ENCODE measurements around the gene TENM4. TPM values are rescaled to one million over a fixed set of nuclear protein-coding genes. Genes with fewer than 3 reads are reported as not detected.

TENM4 gene
- total and polyA plus RNA-seq, 11 donors: 0.08 to 6.4 (median 1.0) TPM

GRCh38 chr11:79047321-79047720 is 393.5 kb downstream of the TENM4 start:
- 77 to 89% (median 84%) methylated on average over 7 of the region's 7 CpGs for WGBS, 4 donors
- peaks cover 0 to 7% (median 0%) of the 10 kb centered on the region in 9 donors for H3K27me3 ChIP-seq
- H3K4me3 ChIP-seq: no peak overlapping the region
- DNase-seq (no peak), ATAC-seq (no peak)
- no peak overlapping the region for H3K27ac ChIP-seq
- TF ChIP-seq CTCF (IDR thresholded peaks at IDR 0.05) (no peak), POLR2A (IDR thresholded peaks at IDR 0.05) (no peak)
- no peaks in the 10 kb centered on the region for H3K9me3 ChIP-seq
- H3K4me1 ChIP-seq: peaks cover 0 to 7% (median 0%) of the 10 kb centered on the region in 12 donors
- no peaks in the 10 kb centered on the region for H3K36me3 ChIP-seq
- intact Hi-C loops (cut with DNase I): no loop called here

GRCh38 chr11:79046366-79046765 is 394.5 kb downstream of the TENM4 start:
- no peak overlapping the region for H3K4me3 ChIP-seq
- H3K36me3 ChIP-seq: no peaks in the 10 kb centered on the region
- TF ChIP-seq CTCF (IDR thresholded peaks at IDR 0.05) (no peak), POLR2A (IDR thresholded peaks at IDR 0.05) (no peak)
- H3K9me3 ChIP-seq: no peaks in the 10 kb centered on the region
- intact Hi-C loops (cut with DNase I): no loop called here
- H3K27ac ChIP-seq: no peak overlapping the region
- 66 to 80% (median 77%) methylated on average over 3 of the region's 3 CpGs for WGBS, 4 donors
- H3K27me3 ChIP-seq: peaks cover 0 to 12% (median 0%) of the 10 kb centered on the region in 9 donors
- ATAC-seq (no peak), DNase-seq (no peak)
- H3K4me1 ChIP-seq: peaks cover 0 to 7% (median 0%) of the 10 kb centered on the region in 12 donors

- WGBS, 4 donors: 76 to 88% (median 77%) methylated on average over 6 of the region's 6 CpGs
- ATAC-seq: no peak
Observed at GRCh38 chr11:79045800-79046304, 395.0 kb downstream of the TENM4 start.

More at GRCh38 chr11:79045800-79046304, 395.0 kb downstream of the TENM4 start:
- Histone ChIP-seq H3K4me3 (no peak overlapping the region), H3K36me3 (no peaks in the 10 kb centered on the region), H3K4me1 (peaks cover 0 to 7% (median 0%) of the 10 kb centered on the region in 12 donors), H3K9me3 (no peaks in the 10 kb centered on the region), H3K27me3 (peaks cover 0 to 12% (median 0%) of the 10 kb centered on the region in 9 donors), H3K27ac (no peak overlapping the region)
- DNase-seq: no peak
- TF ChIP-seq POLR2A (IDR thresholded peaks at IDR 0.05): no peak
- no peak for TF ChIP-seq CTCF (IDR thresholded peaks at IDR 0.05)
- intact Hi-C loops (cut with DNase I): no loop called here

Measured in heart left ventricle (tissue), 16 donors.